Neural cell (in vitro differentiated cells): ENCODE data around the gene TFR2. TPM values are rescaled to one million over a fixed set of nuclear protein-coding genes. Genes with fewer than 3 reads are reported as not detected.

Experiments used
- H2AFZ ChIP-seq: fragments of 200-600, 300-800 bp; sonication (generic), shearing (Covaris generic); 2 replicates; pipeline ENCODE4 v1.6.0; 2014; ENCODE audit warnings: low read depth, mild to moderate bottlenecking, antibody characterized with exemption, low read length, moderate library complexity
- H3F3A ChIP-seq: fragments of 200-600 bp; shearing (Covaris generic); 2 replicates; pipeline ENCODE4 v1.6.1; 2016; ENCODE audit warnings: mild to moderate bottlenecking, moderate library complexity, mixed read lengths, antibody characterized with exemption, low read length; ENCODE audit not compliant: insufficient read depth, poor library complexity, severe bottlenecking
- H3K27ac ChIP-seq: fragments of 200-600, 300-800 bp; sonication (generic), shearing (Covaris generic); 2 replicates; pipeline ENCODE4 v1.5.1; 2014; ENCODE audit warnings: mild to moderate bottlenecking, low read length, moderate library complexity
- H3K27me3 ChIP-seq: fragments of 300-800, 200-600 bp; sonication (generic), shearing (Covaris generic); 2 replicates; pipeline ENCODE4 v1.6.0; 2014; ENCODE audit warnings: mild to moderate bottlenecking, low read depth, low read length, moderate library complexity; ENCODE audit not compliant: insufficient read depth
- H3K36me3 ChIP-seq: fragments of 300-800, 200-600 bp; sonication (generic), shearing (Covaris generic); 2 replicates; pipeline ENCODE4 v1.5.1; 2014; ENCODE audit warnings: mild to moderate bottlenecking, antibody characterized with exemption, low read length, moderate library complexity; ENCODE audit not compliant: insufficient read depth
- H3K4me2 ChIP-seq: fragments of 300-800, 200-600 bp; sonication (generic), shearing (Covaris generic); 2 replicates; pipeline ENCODE4 v1.6.0; 2014; ENCODE audit warnings: mild to moderate bottlenecking, low read length
- H3K4me3 ChIP-seq: fragments of 300-800, 200-600 bp; sonication (generic), shearing (Covaris generic); 2 replicates; pipeline ENCODE4 v1.5.1; 2014; ENCODE audit warnings: mild to moderate bottlenecking, low read length, moderate library complexity
- H3K79me2 ChIP-seq: fragments of 200-600 bp; shearing (Covaris generic); replicated peaks from 2 replicates; pipeline ENCODE4 v1.6.0; 2014; ENCODE audit warnings: mild to moderate bottlenecking, low read length, moderate library complexity; ENCODE audit not compliant: insufficient read depth
- H3K9ac ChIP-seq: fragments of 300-800, 200-600 bp; sonication (generic), shearing (Covaris generic); 2 replicates; pipeline ENCODE4 v1.6.1; 2016; ENCODE audit warnings: mild to moderate bottlenecking, low read length, mixed read lengths
- H3K9me2 ChIP-seq: fragments of 200-600 bp; shearing (Covaris generic); 2 replicates; pipeline ENCODE4 v1.6.1; 2016; ENCODE audit warnings: mild to moderate bottlenecking, low read length, mixed read lengths; ENCODE audit not compliant: insufficient read depth
- H3K9me3 ChIP-seq: fragments of 200-600, 300-800 bp; sonication (generic), shearing (Covaris generic); 2 replicates; pipeline ENCODE4 v1.6.1; 2016; ENCODE audit warnings: mild to moderate bottlenecking, mixed run types, low read length, moderate library complexity, mixed read lengths
- H4K20me1 ChIP-seq: fragments of 200-600 bp; shearing (Covaris generic); 2 replicates; pipeline ENCODE4 v1.6.1; 2016; ENCODE audit warnings: mild to moderate bottlenecking, mixed run types; ENCODE audit not compliant: insufficient read depth
- CTCF ChIP-seq: fragments of 450-650 bp; IDR thresholded peaks from 2 replicates; pipeline ENCODE4 v1.5.1; 2014; ENCODE audit warnings: antibody characterized with exemption, mild to moderate bottlenecking, moderate library complexity; ENCODE audit not compliant: poor library complexity, severe bottlenecking
- EP300 ChIP-seq: fragments of 450-650 bp; conservative IDR thresholded peaks from 2 replicates; pipeline ENCODE4 v1.6.1; 2014; ENCODE audit warnings: antibody characterized with exemption, mild to moderate bottlenecking, moderate library complexity; ENCODE audit not compliant: poor library complexity, severe bottlenecking
- EZH2 ChIP-seq: fragments of 200-600, 300-800 bp; shearing (Covaris generic), sonication (generic); IDR thresholded peaks from 2 replicates; pipeline ENCODE4 v1.6.1; 2014; ENCODE audit warnings: antibody characterized with exemption, low read length, borderline replicate concordance, mild to moderate bottlenecking; ENCODE audit not compliant: insufficient read depth, poor library complexity, severe bottlenecking
- MXI1 ChIP-seq: fragments of 450-650 bp; conservative IDR thresholded peaks from 2 replicates; pipeline ENCODE4 v1.6.1; 2014; ENCODE audit warnings: antibody characterized with exemption, mild to moderate bottlenecking; ENCODE audit not compliant: poor library complexity, severe bottlenecking
- POLR2AphosphoS5 ChIP-seq: IDR thresholded peaks from 2 replicates; pipeline ENCODE4 v1.6.1; 2012
- RAD21 ChIP-seq: fragments of 450-650 bp; conservative IDR thresholded peaks from 2 replicates; pipeline ENCODE4 v1.6.1; 2014; ENCODE audit warnings: antibody characterized with exemption, mild to moderate bottlenecking, moderate library complexity
- REST ChIP-seq: IDR thresholded peaks from 2 replicates; pipeline ENCODE4 v1.6.1; 2012; ENCODE audit warnings: borderline replicate concordance
- SMC3 ChIP-seq: fragments of 450-650 bp; conservative IDR thresholded peaks from 2 replicates; pipeline ENCODE4 v1.6.1; 2014; ENCODE audit warnings: antibody characterized with exemption, mild to moderate bottlenecking, moderate library complexity; ENCODE audit not compliant: poor library complexity
- TAF1 ChIP-seq: IDR thresholded peaks from 2 replicates; pipeline ENCODE4 v1.6.1; 2012; ENCODE audit warnings: low read depth
- polyA minus RNA-seq: library from RNA; depleted of rRNA, polyadenylated mRNA; stranded (reverse); fragments of >200 nt; gene quantifications from 2 replicates; pipeline ENCODE4 v1.2.3, GENCODE V29; 2014
- polyA plus RNA-seq: library from polyadenylated mRNA; depleted of rRNA; stranded (reverse); fragments of >200 nt; gene quantifications from 2 replicates; pipeline ENCODE4 v1.2.3, GENCODE V29; 2014

The TFR2 gene
- 21.0 and 23.5 TPM in 2 replicates for polyA plus RNA-seq
- 4.9 and 6.7 TPM in 2 replicates for polyA minus RNA-seq

GRCh38 chr7:100641463-100641859, at the start of gene TFR2:
TFR2 (minus strand) TSS chr7:100641552; CDS start chr7:100641509, 43 bp downstream.
- no peaks in the 10 kb centered on the region for H3F3A ChIP-seq
- H3K27ac ChIP-seq = no peak within 1 kb of the TSS
- H3K9me3 ChIP-seq = no peaks in the 10 kb centered on the region
- TF ChIP-seq EP300 = no peak
- no peak for TF ChIP-seq CTCF
- TF ChIP-seq REST = no peak
- TF ChIP-seq POLR2AphosphoS5 = no peak
- TF ChIP-seq TAF1 = no peak
- no peak for TF ChIP-seq SMC3
- no peak for TF ChIP-seq RAD21
- no peak for TF ChIP-seq MXI1
- TF ChIP-seq EZH2 = no peak
- H3K4me2 ChIP-seq = no peak within 1 kb of the TSS
- H3K9me2 ChIP-seq = no peaks in the 10 kb centered on the region
- no peaks in the 10 kb centered on the region for H3K36me3 ChIP-seq
- H3K27me3 ChIP-seq = no peaks in the 10 kb centered on the region
- H3K4me3 ChIP-seq = no peak within 1 kb of the TSS
- no peaks in the 10 kb centered on the region for H3K79me2 ChIP-seq
- no peak within 1 kb of the TSS for H2AFZ ChIP-seq
- no peak within 1 kb of the TSS for H3K9ac ChIP-seq
- no peaks in the 10 kb centered on the region for H4K20me1 ChIP-seq

- H3K9me3 ChIP-seq = no peaks in the 10 kb centered on the region
- no peaks in the 10 kb centered on the region for H3K36me3 ChIP-seq
- H3K79me2 ChIP-seq = peaks cover 50% of the 10 kb centered on the region
- no peak overlapping the region for H3K9ac ChIP-seq
- no peak overlapping the region for H2AFZ ChIP-seq
- no peak overlapping the region for H3K27ac ChIP-seq
- H4K20me1 ChIP-seq = peaks cover 20% of the 10 kb centered on the region
- H3K27me3 ChIP-seq = no peaks in the 10 kb centered on the region
- no peak overlapping the region for H3K4me3 ChIP-seq
- TF ChIP-seq REST = no peak
- TF ChIP-seq EZH2 = no peak
- TF ChIP-seq EP300 = no peak
- no peak for TF ChIP-seq POLR2AphosphoS5
- TF ChIP-seq MXI1 = no peak
- TF ChIP-seq RAD21 = no peak
- no peak for TF ChIP-seq SMC3
- no peak overlapping the region for H3K4me2 ChIP-seq
- H3K9me2 ChIP-seq = no peaks in the 10 kb centered on the region
- no peaks in the 10 kb centered on the region for H3F3A ChIP-seq
Observed at GRCh38 chr7:100689230-100690135, 48.1 kb upstream of the TFR2 start.
